ENCODE results near the gene EPB41L1.

Gene EPB41L1

DNA sequence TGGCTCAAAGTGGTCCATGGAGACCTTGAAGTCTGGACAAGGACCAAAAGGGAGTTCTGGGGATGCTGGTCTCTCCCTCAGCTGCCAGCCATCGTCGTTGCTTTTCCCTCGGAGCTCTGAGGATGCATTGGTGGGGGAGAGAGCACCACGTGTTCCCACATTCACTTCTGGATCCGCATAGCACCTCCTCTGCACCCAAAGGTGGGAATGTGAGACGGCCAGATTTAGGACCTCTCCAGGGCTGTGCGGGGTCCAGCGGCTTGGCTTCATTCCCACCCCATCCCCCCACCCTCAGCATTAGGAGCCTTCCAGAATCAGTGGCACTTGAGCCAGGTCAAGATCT, 1.1 kb downstream of the EPB41L1 start:
- no peak for DNase-seq (ENCODE audit: low spot score)

DNA sequence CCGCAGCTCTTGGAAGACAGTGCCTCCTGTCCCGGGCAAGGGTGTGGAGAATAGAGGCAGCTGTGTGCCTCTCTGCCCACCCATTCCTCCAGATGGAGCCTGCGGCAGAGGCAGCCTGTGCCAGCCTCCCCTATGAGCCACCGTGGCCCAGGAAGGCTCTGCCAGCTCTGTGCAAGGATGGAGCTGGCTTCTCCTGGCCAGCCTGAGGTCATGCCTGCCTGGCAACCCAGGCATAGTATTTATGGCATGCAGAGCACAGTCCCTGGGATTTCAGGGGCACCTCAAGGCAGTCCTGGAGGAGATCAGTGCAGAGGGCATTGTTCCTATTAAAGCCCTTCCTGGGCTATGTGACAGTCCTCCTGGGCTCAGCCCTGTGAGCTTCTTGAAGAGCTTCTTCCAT, 1.5 kb downstream of the EPB41L1 start:
- DNase-seq (ENCODE audit: low spot score), result peak; percentile 79

DNA sequence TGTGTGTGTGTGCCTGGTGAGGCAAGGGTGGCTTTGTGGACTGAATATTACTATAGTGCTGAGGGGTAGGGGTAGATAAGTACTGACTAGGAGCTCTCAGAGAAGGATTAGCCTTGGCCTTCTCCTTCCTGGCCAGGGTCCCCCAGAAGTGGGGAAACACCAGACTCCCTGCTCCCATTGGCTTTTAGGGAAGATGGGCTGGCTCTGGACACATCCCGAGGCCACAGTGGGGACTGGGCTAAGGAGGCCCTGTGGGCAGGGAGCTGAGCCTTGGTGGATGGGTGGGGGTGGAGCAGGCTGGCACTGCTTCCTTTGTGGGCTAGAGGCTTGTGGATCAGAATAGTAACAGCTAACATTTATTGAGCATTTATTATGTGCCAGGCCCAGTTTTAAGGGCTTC, 3.1 kb downstream of the EPB41L1 start:
- DNase-seq (ENCODE audit: low spot score), result no peak

DNA sequence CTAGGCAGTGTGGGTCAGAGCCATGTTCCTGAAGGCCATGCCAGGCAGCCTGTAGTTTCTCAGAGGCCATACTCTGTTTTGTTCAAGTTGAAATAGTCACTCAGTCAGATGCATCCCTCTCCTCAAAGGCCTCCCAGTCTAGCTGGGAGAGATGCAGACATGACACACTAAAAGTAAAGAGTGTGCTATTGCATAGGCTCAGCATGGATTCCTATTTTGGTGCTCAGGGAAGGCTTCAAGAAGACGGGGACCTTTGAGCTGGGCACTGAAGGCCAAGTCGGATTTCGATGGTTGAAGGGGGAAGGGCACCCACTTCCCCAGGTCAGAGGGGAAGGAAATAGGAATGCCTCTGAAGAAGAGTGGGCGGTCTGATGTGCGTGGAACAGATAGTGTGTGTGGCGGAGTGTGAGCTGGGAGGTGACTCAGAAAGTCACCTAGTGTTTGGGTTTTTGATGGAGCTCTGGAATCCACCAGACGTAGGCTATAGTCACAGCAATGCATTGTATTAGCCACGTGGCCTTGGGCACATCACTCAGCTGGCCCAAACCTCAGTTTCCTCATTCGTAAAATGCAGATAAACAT, 3.7 kb downstream of the EPB41L1 start:
- DNase-seq (ENCODE audit: low spot score), result no peak

DNA sequence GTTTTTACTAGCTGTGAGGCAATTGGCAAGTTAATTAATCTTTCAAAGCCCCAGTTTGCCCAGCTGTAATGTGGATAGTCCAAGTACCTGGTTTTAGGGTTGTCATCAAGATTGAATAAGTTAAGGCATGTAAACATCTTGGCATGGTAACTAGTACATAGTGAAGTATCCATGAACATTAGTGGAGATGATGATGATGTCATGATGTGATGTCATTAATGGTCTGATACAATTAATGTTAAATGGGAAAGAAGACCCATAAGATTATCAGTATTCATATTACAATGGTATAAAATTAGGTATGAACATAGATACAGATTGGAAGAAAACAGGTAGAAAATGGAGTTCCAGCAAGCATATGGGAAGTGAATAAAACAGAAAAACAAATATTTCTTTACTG, 5.3 kb downstream of the EPB41L1 start:
- no peak for DNase-seq (ENCODE audit: low spot score)

DNA sequence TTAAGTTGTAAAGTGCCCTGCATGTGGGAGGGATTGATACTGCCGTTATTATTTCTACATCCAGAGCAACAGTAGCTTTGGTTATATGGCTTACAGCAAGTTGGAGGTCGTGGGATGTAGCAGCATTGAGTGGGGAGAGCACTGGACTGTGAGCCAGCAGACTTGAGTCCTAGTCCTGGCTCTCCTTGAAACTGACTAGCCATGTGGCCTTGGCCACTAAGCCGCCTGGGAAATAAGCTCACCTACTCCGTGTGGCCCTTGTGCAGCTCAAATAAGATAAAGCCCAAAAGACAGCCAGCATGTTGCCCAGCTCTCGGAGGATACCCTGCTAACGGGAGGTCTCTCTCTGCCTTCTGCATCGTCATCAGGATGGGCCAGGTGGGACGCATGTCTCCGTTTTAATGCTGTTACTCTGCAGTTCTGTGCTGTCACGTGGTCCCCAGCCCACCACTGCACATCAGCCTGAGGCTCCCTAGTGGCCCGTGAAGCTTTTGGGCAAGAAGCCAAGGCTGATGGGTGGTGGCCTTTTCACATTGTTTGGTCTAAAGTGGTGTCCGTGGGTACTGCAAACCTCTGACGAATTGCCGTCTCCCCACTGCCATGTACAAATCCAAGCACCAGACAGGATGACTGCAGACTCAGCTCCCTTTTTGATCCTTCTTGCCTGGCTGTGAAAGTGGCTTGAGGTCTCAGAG, 7.9 kb downstream of the EPB41L1 start:
- no peak for DNase-seq (ENCODE audit: low spot score)

DNA sequence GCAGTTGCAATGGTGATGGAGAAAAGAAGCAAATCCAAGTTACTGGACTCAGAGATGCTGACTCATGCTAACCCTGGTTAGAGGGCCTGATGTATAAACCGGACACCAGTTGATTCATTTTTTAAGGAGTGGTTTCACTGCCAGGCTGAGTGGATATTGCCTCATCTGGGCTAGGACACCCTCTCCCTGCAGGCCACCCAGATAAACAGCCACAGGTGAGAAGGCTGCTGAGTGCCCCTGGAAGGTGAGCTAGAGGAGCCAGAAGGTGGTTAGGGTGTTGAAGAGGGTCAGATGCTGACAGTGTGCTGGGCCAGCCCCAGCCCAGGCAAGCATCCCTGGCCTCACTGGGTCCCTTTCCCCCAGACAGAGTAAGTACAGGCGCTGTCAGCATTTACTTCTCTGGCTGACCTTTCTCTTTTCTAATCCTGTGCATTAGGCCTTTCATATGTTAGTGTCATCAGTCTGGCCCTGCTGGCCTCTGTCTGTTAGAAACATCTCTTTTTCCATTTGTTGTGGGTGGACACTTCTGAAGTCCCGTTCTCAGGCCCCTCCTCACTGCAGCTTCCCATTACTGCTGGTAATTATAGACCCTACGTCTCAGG, 13.5 kb downstream of the EPB41L1 start:
- no peak for DNase-seq (ENCODE audit: low spot score)

DNA sequence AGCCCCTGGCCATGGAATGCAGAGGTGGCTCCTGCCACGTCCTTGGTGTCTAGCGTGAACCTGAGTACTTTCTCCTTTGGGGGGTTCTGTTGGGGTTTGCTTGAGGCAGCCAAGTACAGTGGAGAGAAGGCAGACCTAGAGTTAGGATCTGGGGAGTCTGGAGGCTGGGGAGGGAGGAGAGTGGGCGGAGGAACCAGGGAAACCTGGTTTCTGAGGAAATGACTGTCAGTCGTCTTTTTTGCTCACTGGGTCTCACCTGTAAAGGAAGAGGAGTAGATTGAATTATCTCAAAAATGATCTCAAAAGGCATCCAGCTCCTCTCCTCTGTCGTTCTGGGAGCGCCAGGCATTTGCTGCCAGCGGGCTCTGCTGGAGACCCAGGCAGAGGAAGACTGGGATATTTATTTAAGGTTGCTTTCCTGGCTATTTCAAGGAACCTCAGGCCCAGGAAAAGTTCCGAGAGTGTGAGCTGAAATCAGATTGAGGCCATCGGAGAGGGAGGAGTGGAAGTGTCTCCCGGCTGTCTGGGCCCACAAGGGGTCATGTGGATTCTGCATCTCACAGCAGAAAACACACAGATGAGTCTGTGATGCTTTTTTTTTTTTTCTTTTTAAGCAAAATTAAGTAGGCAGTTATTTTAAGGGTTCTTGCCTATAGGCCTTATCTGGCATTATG, 16.1 kb downstream of the EPB41L1 start:
- peak; percentile 48 for DNase-seq (ENCODE audit: low spot score)

DNA sequence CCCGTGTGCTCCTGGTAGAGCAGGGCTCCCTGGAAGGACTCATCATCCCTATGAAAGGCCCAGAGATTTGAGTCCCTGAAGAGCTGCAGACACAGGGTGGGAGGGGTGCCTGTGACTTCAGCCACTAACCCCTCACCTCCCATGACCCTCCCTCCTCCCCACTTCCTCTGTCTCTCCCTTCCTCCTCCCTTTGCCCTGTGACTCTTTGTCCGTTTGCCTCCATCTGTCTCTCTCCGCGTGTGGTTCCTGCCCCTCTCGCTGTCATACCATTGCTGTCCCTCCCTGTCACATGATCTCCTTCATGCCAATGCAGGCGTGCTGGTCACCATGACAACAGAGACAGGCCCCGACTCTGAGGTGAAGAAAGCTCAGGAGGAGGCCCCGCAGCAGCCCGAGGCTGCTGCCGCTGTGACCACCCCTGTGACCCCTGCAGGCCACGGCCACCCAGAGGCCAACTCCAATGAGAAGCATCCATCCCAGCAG, 19.0 kb downstream of the EPB41L1 start:
- peak; percentile 61 for DNase-seq (ENCODE audit: low spot score)

DNA sequence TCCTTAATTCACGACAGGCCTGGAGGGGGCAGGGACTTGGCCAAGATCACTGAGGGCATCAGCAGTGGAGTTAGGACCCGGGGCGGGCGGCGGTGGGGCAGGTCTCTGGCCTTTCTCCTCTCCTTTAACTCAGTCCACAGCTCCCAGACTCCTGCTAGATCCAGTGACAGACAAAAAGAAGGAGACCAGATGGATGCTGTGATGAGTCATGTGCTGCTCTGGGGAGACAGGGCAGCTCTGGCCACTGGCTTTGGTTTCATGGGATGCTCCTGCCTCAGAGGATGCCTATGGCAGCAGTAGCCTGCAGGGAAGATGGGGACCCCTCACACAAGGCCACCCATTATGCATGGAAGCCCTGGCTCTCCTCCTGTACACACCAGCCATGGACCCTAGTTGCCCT, 20.5 kb downstream of the EPB41L1 start:
- DNase-seq (ENCODE audit: low spot score), result no peak

DNA sequence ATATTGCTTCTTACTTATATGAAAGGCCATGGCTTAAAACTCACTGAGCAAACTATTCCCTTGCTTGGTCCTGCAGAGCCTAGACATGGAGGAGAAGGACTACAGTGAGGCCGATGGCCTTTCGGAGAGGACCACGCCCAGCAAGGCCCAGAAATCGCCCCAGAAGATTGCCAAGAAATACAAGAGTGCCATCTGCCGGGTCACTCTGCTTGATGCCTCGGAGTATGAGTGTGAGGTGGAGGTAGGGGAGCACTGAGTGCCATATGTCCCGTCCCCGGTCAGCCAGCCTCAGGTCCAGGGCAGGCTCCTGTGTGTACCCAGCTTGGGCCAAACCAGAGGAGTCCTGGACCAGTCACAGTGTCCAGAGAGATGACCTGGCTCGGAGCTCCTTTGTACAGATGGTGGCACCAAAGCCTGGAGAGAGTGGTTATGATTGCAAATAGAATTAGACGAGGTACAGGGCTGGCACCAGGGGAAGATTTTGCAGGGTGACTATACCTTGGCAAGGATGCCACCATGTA, 21.0 kb downstream of the EPB41L1 start:
- no peak for DNase-seq (ENCODE audit: low spot score)

DNA sequence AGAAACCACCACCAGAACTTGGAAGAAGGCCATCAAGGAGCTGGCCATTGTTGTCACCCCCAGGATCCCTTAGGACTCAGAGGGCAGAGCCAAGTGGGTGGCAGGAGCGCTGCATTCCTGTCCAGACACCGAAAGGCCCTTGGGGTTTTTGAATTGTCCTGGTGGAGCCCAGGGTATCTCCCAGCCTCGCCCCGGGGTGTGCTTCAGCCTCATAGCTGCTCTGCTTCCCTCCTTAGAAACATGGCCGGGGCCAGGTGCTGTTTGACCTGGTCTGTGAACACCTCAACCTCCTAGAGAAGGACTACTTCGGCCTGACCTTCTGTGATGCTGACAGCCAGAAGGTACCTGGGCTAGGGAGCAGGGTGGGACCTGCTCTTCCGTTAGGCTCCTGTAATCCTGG, 23.2 kb downstream of the EPB41L1 start:
- no peak for DNase-seq (ENCODE audit: low spot score)

DNA sequence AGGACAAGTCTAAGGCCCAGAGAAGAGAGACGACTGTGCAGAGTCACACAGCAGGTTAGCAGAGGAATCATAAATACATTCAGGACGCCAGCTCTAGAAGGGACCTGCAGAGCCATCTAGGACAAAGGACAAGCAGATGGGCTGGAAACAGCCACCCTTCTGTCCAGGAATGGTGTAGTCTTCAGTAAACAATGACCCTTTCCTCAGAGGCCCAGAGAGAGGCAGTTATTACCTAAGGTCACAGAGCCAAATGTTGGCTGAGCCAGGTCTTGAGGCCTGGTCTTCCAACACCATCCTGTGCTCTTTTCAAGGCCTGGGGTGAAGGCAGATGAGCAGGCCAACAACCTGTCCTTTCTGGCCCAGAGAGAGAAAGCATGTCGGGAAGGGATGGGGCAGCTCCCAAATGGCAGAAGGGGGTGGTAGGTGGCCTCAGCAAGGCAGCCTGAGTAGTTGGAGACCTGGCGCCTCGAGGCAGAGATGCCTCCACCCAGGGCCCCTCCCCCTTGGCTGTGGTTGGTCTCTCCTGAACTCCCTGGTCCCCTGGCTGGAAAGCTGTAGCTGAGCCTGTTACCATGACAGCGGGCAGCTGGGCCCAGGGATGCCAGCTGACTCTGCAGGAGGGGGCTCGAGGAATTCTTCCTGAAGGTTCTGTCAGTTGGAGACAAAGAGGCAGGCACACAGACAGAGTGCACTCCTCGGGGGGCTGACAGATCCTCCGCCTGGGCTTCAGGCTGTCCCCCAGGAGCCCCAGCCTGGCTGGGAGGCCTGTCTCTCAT, 24.8 kb downstream of the EPB41L1 start:
- no peak for DNase-seq (ENCODE audit: low spot score)

DNA sequence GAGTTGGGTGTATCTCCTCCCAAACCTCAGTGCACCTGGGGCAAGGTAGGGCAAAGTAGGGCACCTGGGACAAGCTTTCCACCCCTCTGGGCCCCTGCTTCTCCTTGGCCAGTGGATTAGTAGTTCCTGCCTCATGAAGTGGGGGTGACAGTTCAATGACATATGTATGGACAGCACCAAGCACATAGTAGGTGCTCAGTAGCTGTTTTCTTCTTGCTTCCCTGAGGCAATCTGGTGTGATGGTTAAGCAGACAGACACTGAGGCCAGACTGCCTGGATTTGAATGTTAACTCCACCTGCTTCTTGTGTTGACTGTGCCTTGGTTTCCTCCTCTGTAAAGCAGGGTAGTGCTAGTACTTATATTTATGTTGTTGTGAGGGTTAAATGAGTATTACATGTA, 25.8 kb downstream of the EPB41L1 start:
- DNase-seq (ENCODE audit: low spot score), result no peak

DNA sequence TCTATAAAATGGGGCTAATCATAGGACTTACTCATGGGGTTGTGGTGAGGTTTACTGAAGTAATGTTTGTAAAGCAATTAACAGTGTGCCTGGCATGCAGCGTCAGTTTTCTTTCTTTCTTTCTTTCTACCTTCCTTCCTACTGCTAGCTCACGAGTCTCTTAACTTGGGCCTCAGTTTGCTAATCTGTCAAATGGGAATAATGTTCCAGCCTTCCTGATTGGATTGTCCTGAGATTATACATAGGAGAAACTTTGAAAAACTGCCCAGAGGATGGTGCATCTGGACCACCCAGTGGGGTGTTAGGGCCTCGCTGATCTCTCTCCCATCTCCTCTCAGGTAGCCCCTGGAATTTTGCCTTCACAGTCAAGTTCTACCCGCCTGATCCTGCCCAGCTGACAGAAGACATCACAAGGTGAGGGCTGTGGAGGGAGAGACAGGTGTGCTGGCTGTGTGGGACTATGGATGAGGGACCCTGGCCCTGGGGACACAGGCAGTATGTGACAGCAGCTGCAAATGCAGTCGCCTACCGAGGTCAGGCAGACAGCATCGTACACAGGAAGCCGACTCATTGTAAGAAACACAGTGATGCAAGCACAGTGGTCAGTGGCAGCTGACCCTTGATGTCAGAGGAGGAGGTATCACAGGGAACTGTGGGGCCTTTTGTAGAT, 27.5 kb downstream of the EPB41L1 start:
- no peak for DNase-seq (ENCODE audit: low spot score)

DNA sequence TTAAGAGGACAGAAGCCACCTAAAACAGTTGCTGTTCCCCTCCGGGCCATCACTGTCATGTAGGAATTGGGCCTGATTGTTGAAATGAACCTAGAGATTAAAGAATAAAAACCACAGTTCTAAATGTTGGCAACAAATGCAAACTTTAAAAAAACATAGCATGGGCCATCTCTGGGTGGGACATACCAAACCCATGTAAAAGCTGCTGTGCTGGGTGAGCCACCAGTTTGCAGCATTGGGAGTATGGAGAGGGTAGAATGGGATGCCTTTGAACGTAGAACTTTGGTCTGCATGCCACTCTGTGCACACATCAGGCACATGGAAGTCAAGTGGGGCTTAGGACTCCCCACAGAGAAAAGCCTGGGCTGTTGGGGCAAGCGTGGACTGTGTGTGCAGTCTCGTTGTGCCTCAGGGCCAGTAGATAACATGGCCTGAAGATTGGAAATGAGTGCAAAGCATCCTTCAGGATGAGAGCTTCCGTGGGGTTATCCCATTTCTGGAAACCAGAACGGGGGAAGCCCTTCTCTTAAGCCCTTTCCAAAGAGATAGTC, 28.1 kb downstream of the EPB41L1 start:
- DNase-seq (ENCODE audit: low spot score), result no peak

DNA sequence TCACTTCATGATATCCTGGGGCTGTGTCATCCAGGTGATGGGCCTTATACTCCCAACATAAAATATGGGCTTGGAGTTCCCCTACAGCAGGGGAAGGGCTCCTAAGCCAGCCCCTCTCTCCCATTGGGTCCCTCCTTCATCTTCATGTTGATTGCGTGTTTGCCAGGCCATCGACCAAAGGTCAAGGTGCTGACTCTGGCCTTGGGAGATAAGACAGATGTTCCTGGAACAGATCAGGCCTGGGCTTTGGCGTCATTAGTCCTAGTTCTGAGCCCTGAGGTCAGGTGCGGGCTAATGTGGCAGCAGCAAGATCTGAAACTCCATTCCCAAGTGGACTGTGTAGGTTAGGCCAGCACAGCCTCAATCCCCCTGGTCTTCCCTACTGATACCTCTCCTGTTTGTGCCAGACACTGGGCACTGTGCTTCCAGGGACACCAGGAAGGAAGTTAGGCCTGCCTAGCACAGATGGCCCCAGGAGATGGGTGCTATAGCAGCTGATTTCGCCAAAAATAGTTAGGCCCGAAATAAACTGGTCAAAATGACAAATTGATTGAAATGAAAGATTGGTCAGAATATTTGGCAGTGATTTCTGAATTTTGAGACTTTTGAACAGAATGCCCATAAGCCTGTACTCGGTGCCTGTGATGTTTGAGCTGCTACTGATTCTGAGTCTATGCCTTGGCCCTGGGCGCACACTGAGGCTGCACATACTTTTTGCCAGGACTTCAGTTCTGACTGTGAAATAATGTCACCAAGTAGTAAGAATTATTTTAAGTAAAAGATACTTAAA, 28.8 kb downstream of the EPB41L1 start:
- no peak for DNase-seq (ENCODE audit: low spot score)

DNA sequence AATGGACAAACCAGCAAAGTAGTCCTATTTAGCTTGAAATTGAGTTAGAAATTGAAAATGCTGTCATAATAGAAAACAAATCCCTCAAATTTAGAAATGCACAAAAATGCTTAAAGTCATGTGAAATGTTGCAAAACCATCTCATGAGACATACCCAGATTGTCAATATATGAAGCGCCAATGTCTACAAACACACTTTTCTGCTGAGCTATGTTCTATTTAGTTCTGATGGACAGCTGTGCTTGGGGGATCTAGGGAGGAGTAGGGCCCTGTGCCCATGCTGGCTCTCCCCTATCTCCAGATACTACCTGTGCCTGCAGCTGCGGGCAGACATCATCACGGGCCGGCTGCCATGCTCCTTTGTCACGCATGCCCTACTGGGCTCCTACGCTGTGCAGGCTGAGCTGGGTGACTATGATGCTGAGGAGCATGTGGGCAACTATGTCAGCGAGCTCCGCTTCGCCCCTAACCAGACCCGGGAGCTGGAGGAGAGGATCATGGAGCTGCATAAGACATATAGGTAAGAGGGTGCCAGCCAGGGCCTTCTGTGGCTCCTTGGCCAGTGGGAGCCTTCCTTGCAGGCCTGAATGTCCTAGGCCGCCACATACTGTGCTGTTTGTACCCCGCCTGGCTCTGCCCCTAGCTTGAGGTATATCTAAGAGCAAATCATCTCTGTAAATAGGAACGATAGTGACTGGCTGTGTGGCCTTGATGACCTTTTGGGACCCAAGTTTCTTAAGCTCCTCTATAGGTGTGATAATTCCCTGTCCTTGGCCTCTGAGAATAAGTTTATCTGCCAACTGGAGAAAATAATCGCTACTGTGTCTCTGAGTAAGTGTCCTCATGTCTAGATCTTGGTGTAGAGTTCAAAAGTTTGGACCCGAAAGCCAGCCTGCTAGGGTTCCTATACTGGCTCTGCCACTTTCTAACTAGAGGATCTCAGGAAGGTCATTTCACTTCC, 30.6 kb downstream of the EPB41L1 start:
- no peak for DNase-seq (ENCODE audit: low spot score)

Measured in pons (tissue), 1 donor.